SU-DHL-6 (cell line): ENCODE data around the gene ATP5PO.
"Not testable (repeated sequence)": the region's sequence is repeated elsewhere in the genome, so short reads cannot be mapped to it uniquely, and the experiment has no call there.

Experiments
- CTCF ChIP-seq: fragments of 200-600 bp; sonication (generic); IDR thresholded peaks from one replicate; pipeline ENCODE4 v1.5.1; 2017; ENCODE audit warnings: antibody characterized with exemption, mild to moderate bottlenecking, low read length, moderate library complexity; ENCODE audit not compliant: insufficient read depth, poor library complexity, severe bottlenecking
- EZH2phosphoT487 ChIP-seq: fragments of 200-600 bp; sonication (generic), shearing (Covaris generic); conservative IDR thresholded peaks from 2 replicates; pipeline ENCODE4 v1.6.1; 2018; ENCODE audit warnings: mild to moderate bottlenecking, antibody characterized with exemption, low read length, moderate library complexity, mixed read lengths

- not testable (repeated sequence) for TF ChIP-seq CTCF, EZH2phosphoT487
Measured at GRCh38 chr21:33931052-33931798, 15.6 kb upstream of the ATP5PO start.
